ENCODE measurements around the gene PTPRJ. TPM values are rescaled to one million over a fixed set of nuclear protein-coding genes. Genes with fewer than 3 reads are reported as not detected.

PTPRJ gene
- total and polyA plus RNA-seq, 4 donors: 2.0 to 20.1 (median 8.5) TPM

DNA sequence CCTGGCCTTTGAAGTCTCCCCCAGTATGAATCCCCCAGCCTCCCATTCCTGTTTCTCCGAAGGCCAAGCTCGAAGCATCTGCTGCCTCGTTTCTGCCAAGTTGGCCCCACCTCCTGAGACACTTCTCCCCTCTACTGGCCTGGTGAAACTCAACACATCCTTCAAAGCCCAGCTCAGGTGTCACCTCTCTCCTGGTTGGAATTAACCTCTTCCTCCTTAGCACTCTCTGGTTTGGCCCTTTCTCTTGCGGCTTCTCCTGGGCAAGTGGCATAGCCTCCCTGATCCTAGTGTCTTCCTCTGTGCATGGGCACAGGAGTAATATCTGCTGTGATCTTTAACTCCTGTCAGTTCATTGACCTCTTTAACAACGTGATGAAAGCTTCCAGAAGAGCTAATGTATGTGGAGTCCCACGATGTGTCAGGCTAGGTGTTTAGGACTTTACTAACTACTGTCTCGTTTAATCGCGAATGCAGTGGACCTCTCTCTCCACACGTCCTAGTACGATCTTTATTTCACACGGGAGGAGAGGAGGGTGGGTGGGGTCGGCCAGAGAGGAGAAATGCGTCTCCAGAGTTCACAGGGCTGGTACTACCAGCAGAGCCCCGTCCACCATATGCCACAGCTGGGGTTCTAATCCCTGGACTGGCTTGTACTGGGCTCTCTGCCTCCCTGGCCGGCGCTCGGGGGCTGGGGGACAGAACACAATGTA is 826 bp upstream of the PTPRJ start:
- Histone ChIP-seq H3K36me3 (ENCODE audit: control insufficient read depth in 1 of 2, insufficient read depth in 2 of 2, low read length in 1 of 2) (no peaks in the 10 kb centered on the region), H3K27me3 (ENCODE audit: control insufficient read depth in 1 of 2, insufficient read depth in 2 of 2, low read length in 1 of 2) (no peaks in the 10 kb centered on the region), H3K27ac (ENCODE audit: low read depth in 1 of 2, low read length in 2 of 2) (peak overlapping the region in 1 of 2 donors; percentile 34), H3K4me3 (ENCODE audit: low read length in 2 of 2) (no peak overlapping the region), H3K4me1 (ENCODE audit: control insufficient read depth in 1 of 2, insufficient read depth in 2 of 2, low read length in 2 of 2) (no peaks in the 10 kb centered on the region), H3K9me3 (ENCODE audit: control insufficient read depth, low read length) (no peaks in the 10 kb centered on the region)
- intact Hi-C loops (cut with DNase I): loop anchor here (5.0 to 10.0 kb wide), 3 partner anchors 47 to 125 kb away; no protein-coding TSS in a partner anchor
- WGBS, 2 donors: 45 to 47% methylated on average over 18 of the region's 18 CpGs
- no peak for DNase-seq
- ATAC-seq (ENCODE audit: low FRiP score): peak; percentile 26

GRCh38 chr11:47980907-47981621 is 705 bp downstream of the PTPRJ start:
- Histone ChIP-seq H3K4me3 (ENCODE audit: low read length in 2 of 2) (peak overlapping the region; percentile 89 to 97), H3K27me3 (ENCODE audit: control insufficient read depth in 1 of 2, insufficient read depth in 2 of 2, low read length in 1 of 2) (no peaks in the 10 kb centered on the region), H3K36me3 (ENCODE audit: control insufficient read depth in 1 of 2, insufficient read depth in 2 of 2, low read length in 1 of 2) (no peaks in the 10 kb centered on the region), H3K27ac (ENCODE audit: low read depth in 1 of 2, low read length in 2 of 2) (no peak overlapping the region), H3K4me1 (ENCODE audit: control insufficient read depth in 1 of 2, insufficient read depth in 2 of 2, low read length in 2 of 2) (no peaks in the 10 kb centered on the region), H3K9me3 (ENCODE audit: control insufficient read depth, low read length) (no peaks in the 10 kb centered on the region)
- ATAC-seq (ENCODE audit: low FRiP score): peak; percentile 63
- DNase-seq: peak; percentile 68 to 88
- 0% methylated on average over 67 to 82 of the region's 82 CpGs for WGBS, 2 donors
- intact Hi-C loops (cut with DNase I): loop anchor here (5.0 to 10.0 kb wide), 2 partner anchors 81 to 126 kb away; no protein-coding TSS in a partner anchor

- H3K4me1 ChIP-seq (ENCODE audit: control insufficient read depth in 1 of 2, insufficient read depth in 2 of 2, low read length in 2 of 2): no peaks in the 10 kb centered on the region
- no peak for ATAC-seq (ENCODE audit: low FRiP score)
- intact Hi-C loops (cut with DNase I): loop anchor here (5.0 to 10.0 kb wide), 2 partner anchors 80 to 127 kb away; no protein-coding TSS in a partner anchor
Measured at GRCh38 chr11:47981667-47982404, 1.5 kb downstream of the PTPRJ start.

GRCh38 chr11:47982616-47983015 is 2.3 kb downstream of the PTPRJ start:
- no peak for DNase-seq
- ATAC-seq (ENCODE audit: low FRiP score): no peak
- Histone ChIP-seq H3K4me1 (ENCODE audit: control insufficient read depth in 1 of 2, insufficient read depth in 2 of 2, low read length in 2 of 2) (no peaks in the 10 kb centered on the region), H3K4me3 (ENCODE audit: low read length in 2 of 2) (no peak overlapping the region), H3K27ac (ENCODE audit: low read depth in 1 of 2, low read length in 2 of 2) (no peak overlapping the region), H3K36me3 (ENCODE audit: control insufficient read depth in 1 of 2, insufficient read depth in 2 of 2, low read length in 1 of 2) (no peaks in the 10 kb centered on the region), H3K27me3 (ENCODE audit: control insufficient read depth in 1 of 2, insufficient read depth in 2 of 2, low read length in 1 of 2) (no peaks in the 10 kb centered on the region), H3K9me3 (ENCODE audit: control insufficient read depth, low read length) (no peaks in the 10 kb centered on the region)
- intact Hi-C loops (cut with DNase I): loop anchor here (5.0 to 10.0 kb wide), 2 partner anchors 80 to 128 kb away; no protein-coding TSS in a partner anchor

More at GRCh38 chr11:47981667-47982404, 1.5 kb downstream of the PTPRJ start:
- 41 to 43% methylated on average over 17 of the region's 17 CpGs for WGBS, 2 donors
- Histone ChIP-seq H3K27ac (ENCODE audit: low read depth in 1 of 2, low read length in 2 of 2) (no peak overlapping the region), H3K4me3 (ENCODE audit: low read length in 2 of 2) (peak overlapping the region; percentile 89 to 97), H3K36me3 (ENCODE audit: control insufficient read depth in 1 of 2, insufficient read depth in 2 of 2, low read length in 1 of 2) (no peaks in the 10 kb centered on the region), H3K9me3 (ENCODE audit: control insufficient read depth, low read length) (no peaks in the 10 kb centered on the region), H3K27me3 (ENCODE audit: control insufficient read depth in 1 of 2, insufficient read depth in 2 of 2, low read length in 1 of 2) (no peaks in the 10 kb centered on the region)
- peak in 1 of 2 donors; percentile 64 for DNase-seq

- intact Hi-C loops (cut with DNase I): loop anchor here (5.0 to 10.0 kb wide), 2 partner anchors 79 to 129 kb away; no protein-coding TSS in a partner anchor
- no peaks in the 10 kb centered on the region for H3K4me1 ChIP-seq (ENCODE audit: control insufficient read depth in 1 of 2, insufficient read depth in 2 of 2, low read length in 2 of 2)
Measured at GRCh38 chr11:47983464-47984397, 3.4 kb downstream of the PTPRJ start.

GRCh38 chr11:47986219-47986618 is 5.9 kb downstream of the PTPRJ start:
- Histone ChIP-seq H3K4me1 (ENCODE audit: control insufficient read depth in 1 of 2, insufficient read depth in 2 of 2, low read length in 2 of 2) (no peaks in the 10 kb centered on the region), H3K36me3 (ENCODE audit: control insufficient read depth in 1 of 2, insufficient read depth in 2 of 2, low read length in 1 of 2) (no peaks in the 10 kb centered on the region), H3K9me3 (ENCODE audit: control insufficient read depth, low read length) (no peaks in the 10 kb centered on the region), H3K27ac (ENCODE audit: low read depth in 1 of 2, low read length in 2 of 2) (no peak overlapping the region), H3K27me3 (ENCODE audit: control insufficient read depth in 1 of 2, insufficient read depth in 2 of 2, low read length in 1 of 2) (no peaks in the 10 kb centered on the region), H3K4me3 (ENCODE audit: low read length in 2 of 2) (no peak overlapping the region)
- WGBS, 2 donors: 96 to 97% methylated on average over 5 of the region's 5 CpGs
- intact Hi-C loops (cut with DNase I): loop anchor here in 1 of 2 donors (10.0 kb wide), 1 partner anchor 131 kb away; no protein-coding TSS in a partner anchor
- no peak for DNase-seq
- ATAC-seq (ENCODE audit: low FRiP score): no peak

More at GRCh38 chr11:47983464-47984397, 3.4 kb downstream of the PTPRJ start:
- no peaks in the 10 kb centered on the region for H3K27me3 ChIP-seq (ENCODE audit: control insufficient read depth in 1 of 2, insufficient read depth in 2 of 2, low read length in 1 of 2)
- ATAC-seq (ENCODE audit: low FRiP score) (no peak), DNase-seq (no peak)
- no peaks in the 10 kb centered on the region for H3K9me3 ChIP-seq (ENCODE audit: control insufficient read depth, low read length)
- no peaks in the 10 kb centered on the region for H3K36me3 ChIP-seq (ENCODE audit: control insufficient read depth in 1 of 2, insufficient read depth in 2 of 2, low read length in 1 of 2)
- no peak overlapping the region for H3K4me3 ChIP-seq (ENCODE audit: low read length in 2 of 2)
- H3K27ac ChIP-seq (ENCODE audit: low read depth in 1 of 2, low read length in 2 of 2): no peak overlapping the region
- WGBS, 2 donors: 87 to 89% methylated on average over 10 of the region's 10 CpGs

- WGBS, 2 donors: 95 to 96% methylated on average over 1 of the region's 1 CpG
Measured at GRCh38 chr11:47986742-47987141, 6.4 kb downstream of the PTPRJ start.

More at GRCh38 chr11:47986742-47987141, 6.4 kb downstream of the PTPRJ start:
- peaks cover 0 to 3% of the 10 kb centered on the region in 2 donors for H3K4me1 ChIP-seq (ENCODE audit: control insufficient read depth in 1 of 2, insufficient read depth in 2 of 2, low read length in 2 of 2)
- DNase-seq (no peak), ATAC-seq (ENCODE audit: low FRiP score) (no peak)
- no peak overlapping the region for H3K4me3 ChIP-seq (ENCODE audit: low read length in 2 of 2)
- no peaks in the 10 kb centered on the region for H3K9me3 ChIP-seq (ENCODE audit: control insufficient read depth, low read length)
- no peak overlapping the region for H3K27ac ChIP-seq (ENCODE audit: low read depth in 1 of 2, low read length in 2 of 2)
- intact Hi-C loops (cut with DNase I): loop anchor here in 1 of 2 donors (10.0 kb wide), 1 partner anchor 132 kb away; no protein-coding TSS in a partner anchor
- no peaks in the 10 kb centered on the region for H3K27me3 ChIP-seq (ENCODE audit: control insufficient read depth in 1 of 2, insufficient read depth in 2 of 2, low read length in 1 of 2)
- H3K36me3 ChIP-seq (ENCODE audit: control insufficient read depth in 1 of 2, insufficient read depth in 2 of 2, low read length in 1 of 2): no peaks in the 10 kb centered on the region
